HG03565 (cell line): ENCODE measurements around the gene SUPT20HL1.
"Not testable (repeated sequence)": the region's sequence is repeated elsewhere in the genome, so short reads cannot be mapped to it uniquely, and the experiment has no call there.

Source experiments
- ATAC-seq: cut with Tn5 transposase; IDR thresholded peaks from one replicate; pipeline ENCODE4 v1.9.1; 2021; ENCODE audit warnings: mild to moderate bottlenecking, moderate library complexity; ENCODE audit not compliant: unreplicated experiment

SUPT20HL1 gene

DNA sequence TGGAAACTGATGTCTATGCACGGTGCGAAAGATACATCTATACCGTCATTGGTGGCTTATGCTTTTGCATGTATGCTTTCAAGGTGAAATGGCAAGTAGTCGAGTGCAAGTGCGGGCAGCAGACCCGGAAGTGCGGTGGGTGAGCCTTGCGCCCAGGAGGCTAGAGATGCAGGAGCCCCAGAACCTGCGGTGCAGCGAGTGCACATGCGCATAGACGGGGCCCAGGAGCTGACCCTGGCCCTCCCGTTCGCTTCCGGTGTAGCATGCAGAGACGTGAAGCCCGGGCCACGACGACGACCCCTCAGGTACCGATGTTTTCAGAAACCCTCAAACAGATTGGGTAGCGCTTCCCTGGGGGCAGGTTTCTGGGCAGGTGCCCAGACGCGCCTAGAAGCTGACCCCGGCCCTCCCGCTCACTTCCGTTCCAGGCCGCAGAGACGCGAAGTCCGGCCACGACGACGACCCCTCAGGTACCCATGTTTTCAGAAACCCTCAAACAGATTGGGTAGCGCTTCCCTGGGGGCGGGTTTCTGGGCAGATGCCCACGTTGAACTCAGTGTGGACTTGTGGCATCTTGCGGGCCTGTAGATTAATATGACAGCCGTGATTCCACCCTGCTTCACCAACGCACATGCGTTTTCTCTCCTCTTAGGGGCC is 1.8 kb downstream of the SUPT20HL1 start:
- ATAC-seq: not testable (repeated sequence)

DNA sequence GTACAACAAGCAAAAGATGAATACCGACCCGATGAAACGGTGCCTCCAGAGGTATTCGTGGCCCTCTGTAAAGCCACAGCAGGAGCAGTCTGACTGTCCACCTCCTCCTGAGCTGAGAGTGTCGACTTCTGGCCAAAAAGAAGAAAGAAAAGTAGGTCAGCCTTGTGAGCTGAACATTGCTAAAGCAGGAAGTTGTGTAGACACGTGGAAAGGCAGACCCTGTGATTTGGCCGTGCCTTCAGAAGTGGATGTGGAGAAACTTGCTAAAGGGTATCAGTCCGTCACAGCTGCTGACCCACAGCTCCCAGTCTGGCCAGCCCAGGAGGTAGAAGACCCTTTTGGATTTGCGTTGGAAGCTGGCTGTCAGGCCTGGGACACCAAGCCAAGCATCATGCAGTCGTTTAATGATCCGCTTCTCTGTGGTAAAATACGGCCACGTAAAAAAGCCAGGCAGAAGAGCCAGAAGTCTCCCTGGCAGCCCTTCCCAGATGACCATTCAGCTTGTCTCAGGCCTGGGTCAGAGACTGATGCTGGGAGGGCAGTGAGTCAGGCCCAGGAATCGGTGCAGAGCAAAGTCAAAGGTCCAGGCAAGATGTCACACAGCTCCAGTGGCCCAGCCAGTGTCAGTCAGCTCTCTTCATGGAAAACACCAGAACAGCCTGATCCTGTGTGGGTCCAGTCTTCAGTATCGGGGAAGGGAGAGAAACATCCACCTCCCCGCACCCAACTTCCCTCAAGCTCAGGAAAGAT is 3.2 kb downstream of the SUPT20HL1 start:
- not testable (repeated sequence) for ATAC-seq

DNA sequence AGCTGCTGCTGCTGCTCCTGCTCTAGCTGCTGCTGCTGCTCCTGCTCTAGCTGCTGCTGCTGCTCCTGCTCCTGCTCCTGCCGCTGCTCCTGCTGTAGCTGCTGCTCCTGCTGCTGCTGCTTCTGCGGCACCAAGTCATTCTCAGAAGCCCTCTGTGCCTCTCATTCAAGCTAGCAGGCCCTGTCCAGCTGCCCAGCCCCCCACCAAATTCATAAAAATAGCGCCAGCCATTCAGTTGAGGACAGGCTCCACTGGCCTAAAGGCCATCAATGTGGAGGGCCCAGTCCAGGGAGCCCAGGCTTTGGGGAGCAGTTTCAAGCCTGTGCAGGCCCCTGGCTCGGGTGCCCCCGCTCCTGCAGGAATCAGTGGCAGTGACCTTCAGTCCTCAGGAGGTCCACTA is 3.9 kb downstream of the SUPT20HL1 start:
- no peak for ATAC-seq

DNA sequence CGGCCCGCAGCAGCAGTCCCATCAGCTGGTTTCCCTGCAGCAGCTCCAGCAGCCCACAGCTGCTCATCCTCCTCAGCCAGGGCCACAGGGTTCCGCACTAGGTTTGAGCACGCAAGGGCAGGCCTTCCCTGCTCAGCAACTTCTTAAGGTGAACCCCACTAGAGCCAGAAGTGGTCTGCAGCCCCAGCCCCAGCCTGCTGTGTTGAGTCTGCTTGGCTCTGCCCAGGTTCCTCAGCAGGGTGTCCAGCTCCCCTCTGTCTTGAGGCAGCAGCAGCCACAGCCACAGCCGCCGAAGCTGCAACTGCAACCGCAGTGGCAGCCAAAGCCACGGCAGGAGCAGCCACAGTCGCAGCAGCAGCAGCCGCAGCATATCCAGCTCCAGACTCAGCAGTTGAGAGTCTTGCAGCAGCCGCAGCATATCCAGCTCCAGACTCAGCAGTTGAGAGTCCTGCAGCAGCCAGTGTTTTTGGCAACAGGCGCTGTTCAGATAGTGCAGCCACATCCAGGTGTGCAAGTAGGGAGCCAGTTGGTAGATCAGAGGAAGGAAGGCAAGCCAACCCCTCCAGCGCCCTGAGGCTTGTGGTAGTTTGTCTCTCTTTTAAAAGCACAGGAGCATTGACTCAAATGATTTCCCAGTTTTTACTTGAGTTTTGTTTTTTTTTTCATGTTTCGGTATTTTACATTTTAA is 4.6 kb downstream of the SUPT20HL1 start:
- ATAC-seq: no peak

DNA sequence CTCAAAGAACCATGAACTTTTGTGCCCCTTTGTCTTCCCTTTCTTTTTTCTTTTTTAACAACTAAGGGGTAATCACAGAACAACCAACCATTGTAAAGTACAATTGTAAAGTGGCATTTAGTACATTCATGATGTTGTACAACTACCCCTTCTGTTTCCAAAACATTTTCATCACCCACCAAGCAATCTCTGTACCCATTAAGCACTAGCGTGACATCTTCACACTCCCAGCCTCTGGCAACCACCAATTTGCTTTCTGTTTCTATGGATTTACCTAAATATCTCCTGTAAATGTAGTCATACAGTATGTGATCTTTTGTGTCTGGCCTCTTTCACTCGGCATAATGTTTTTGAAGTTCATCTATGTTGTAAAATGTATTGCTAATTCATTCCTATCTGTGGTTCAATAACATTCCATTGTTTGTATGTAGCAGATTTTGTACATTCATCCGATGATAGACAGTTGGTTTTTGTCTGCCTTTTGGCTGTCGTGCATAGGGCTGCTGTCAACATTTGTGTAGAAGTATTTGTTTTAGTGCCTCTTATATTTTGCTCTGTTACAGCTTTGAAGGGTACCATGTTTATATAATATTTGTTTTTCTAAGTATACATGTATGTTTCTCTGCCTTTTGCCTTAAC is 6.4 kb downstream of the SUPT20HL1 start:
- not testable (repeated sequence) for ATAC-seq

DNA sequence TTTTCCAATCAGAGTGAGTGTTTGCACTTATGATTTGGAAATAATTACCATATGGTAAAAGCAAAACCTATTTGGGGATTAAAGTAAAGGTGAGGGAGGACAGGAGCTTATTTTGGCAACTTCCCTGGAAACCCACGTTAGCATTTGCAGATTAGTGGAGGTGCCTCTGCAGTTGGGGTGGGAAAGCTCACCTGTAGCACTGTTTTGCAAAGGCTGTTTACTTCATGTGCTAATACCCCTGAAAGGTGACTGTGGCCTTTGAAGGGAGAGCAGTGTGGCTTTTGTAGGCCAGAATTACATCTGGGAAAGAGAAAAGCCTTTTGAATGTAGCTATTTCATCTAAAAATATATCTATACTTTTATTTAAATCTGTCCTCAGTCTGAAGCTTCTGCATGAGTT is 9.4 kb downstream of the SUPT20HL1 start:
- ATAC-seq: no peak

DNA sequence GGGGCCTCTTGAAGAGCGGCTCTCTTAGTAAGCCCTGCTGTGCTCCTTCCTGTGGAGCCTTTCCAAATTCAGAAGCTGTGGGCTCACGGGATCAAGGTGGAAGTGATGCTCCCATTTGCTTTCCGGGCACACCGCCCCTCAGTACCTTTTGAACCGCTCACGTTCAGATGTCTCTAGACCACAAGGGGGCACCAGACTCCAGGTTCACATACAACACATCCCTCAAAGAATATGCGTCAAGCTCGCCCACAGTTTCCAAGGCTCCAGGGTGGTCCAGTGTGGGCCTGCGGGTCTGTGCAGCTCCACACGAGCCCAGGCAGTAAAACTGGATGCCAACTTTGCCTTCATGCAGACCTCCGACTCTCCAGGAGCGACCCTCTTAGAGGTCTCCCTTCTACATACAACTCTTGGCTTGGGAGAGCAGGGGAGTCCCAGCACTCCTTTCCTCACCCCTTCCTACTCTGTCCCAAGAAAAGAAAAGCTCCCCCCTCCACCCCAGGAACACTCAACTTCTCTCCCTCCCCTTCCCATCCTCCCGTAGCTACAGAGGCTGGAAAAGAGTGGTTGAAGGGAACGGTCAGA is 11.0 kb downstream of the SUPT20HL1 start:
- no peak for ATAC-seq

DNA sequence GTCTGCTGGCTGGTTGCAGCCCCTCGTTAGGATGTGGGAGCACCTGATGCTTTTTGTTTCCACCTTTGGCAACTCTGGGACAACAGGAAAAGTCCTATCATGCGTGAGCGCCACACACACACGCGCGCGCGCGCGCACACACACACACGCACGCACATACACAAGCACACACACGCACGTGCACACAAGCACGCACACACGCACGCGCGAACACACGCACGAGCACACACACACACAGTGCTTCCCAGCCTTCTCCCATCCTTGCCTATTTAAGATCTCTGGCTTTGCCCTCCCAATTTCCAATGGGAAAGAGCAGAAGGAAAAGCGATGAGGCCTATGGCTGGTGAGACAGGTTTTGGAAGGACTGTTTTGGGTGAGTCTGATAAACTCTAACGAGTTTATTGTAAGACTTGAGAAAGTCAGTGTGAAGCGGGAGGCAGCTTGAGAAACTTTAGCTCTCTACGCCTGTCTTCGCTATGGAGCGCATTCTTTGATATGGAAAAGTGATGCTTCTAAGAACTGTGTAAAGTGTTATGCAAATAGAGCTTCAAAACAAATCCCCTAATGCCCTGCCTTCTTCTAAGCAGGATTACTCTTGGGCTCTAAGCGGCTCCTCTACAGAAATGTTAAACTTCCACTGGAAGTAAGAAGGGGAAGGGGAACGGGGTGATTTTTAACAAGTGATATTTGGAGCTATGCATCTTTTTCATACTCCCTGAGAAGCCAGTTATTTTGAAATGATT is 11.8 kb downstream of the SUPT20HL1 start:
- ATAC-seq: no peak

DNA sequence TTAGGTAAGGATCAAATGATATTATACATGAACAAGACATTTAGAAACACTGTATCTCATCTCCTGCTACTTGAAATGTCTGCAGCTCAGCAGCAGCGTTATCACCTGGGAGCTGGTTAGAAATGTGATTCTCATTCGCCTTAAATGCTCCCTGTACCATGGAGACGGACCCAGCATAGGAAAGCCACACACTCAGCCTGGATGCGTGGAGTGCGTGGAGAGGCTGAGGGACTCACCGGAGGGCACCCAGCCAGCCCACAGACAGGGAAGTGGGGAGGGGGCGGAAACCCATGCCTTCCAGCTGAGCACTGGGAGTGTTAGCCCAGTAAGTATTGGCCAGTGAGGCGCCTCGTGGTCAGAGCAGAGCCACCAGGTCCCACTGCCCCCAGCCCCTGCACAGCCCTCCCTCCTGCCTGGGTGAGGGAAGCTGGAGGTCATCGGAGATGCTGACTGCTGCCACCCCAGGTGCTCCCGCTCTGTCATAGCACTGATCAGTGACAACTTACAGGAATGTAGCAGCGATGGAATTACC is 15.2 kb downstream of the SUPT20HL1 start:
- ATAC-seq: no peak

DNA sequence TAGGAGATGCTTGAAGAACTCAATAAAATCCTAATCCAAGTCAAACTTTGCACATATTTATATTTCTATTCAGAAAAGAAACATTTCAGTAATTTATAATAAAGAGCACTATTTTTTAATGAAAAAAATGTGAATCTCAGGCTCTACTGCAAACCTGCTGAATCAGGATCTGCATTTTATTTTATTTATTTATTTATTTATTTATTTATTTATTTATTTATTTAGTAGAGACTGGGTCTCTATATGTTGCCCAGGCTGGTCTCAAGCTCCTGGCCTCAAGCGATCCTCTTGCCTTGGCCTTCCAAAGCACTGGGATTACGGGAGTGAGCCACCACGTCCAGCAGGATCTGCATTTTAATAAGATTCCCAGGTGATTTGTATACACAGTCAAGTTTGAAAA is 16.0 kb downstream of the SUPT20HL1 start:
- no peak for ATAC-seq

DNA sequence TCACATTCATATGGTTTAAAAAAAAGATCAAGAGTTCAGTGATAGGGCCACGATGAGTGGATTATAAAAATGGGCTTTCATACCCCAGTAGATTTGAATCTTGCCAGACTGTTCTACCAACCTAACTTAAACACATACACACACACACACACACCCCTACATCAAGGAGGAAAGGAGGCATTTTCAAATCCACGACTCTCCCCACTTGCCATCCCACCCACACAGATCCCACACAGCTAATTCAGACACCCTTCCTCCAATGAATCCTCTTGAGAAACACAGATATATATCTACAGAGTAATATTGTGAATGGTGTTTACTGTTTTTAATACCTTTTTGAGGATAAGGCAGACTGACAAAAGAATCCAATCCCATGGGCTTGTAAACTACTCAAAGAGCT is 16.8 kb downstream of the SUPT20HL1 start:
- no peak for ATAC-seq

DNA sequence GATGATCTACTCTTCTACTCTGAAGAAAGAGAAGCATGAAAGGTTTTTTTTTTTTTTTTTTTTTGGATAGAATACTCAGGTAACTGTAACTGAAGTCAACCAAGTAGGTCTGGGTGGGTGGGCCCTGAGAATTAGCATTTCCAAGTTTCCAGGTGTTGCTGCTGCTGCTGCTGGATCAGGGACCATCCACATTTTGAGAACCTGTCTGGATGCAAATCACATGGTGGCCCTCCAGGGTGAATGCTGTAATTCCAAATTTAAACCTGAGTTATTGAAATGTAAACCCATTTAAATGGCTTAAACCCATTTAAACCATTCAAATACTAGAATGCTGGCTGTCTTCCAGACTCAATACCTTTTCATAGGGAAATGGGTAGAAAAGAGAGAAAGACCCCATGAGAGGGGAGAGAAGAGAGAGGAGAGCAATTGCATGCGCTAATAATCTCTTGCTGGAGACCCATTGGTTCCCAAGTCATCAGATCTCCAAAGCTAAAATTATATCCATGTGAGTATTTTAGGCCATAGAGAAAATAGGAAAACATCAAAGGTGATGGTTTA is 17.6 kb downstream of the SUPT20HL1 start:
- no peak for ATAC-seq

DNA sequence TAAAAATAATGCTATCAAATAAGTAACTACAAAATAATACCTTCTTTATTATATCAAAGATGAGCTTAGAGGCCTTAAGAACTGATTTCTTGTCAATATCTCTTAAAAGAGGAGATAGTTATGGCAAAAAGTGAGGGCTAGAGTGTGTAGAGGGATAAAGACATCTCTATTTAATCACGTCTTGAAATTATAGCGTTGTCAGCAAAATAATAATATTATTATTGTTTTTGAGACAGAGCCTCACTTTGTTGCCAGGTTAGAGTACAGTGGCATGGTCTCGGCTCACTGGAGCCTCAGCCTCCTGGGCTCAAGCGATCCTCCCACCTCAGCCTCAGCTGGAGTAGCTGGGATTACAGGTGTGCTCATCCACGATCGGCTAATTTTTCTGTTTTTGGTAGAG is 18.3 kb downstream of the SUPT20HL1 start:
- ATAC-seq: no peak

DNA sequence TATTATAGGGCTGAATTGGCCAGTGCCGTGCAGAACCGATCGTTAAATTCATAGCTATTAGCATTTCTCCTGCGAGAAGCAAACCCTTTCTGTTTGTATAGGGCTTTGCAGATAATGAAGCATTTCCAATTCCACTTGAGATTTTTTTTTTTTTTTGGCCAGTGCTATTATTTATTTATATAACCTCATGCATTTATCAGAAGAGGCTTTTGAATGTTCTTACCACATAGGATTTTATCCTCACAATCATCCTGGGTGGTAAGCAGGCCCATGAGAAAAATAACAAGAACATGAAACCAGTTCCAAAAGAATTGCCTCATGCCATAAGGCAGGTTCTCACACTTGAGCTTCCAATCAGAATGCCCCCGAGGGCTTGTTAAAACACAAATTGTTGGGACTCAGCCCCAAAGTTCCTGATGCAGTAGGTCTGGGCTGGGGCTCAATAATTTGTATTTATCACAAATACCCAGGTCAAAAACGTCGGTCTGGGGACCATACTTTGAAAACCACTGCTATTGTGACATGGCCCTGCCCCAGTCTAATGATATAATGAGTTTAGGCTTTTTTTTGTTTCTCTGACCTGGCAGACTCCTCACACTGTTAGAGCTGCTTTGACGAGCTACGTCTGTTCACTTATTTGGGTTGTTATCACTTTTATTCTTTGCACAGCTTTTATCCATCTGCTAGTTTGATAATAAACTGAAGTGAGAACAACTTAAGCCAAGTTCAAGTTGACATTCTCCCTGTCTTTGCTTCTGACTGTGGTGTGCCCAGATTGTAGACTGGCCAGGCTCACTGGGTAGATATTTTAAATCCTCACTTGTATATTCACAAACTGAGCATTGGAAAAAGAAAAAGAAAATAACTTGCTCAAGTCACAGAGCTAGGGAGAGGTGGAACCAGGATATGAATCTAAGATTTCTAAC is 20.1 kb downstream of the SUPT20HL1 start:
- ATAC-seq: no peak

DNA sequence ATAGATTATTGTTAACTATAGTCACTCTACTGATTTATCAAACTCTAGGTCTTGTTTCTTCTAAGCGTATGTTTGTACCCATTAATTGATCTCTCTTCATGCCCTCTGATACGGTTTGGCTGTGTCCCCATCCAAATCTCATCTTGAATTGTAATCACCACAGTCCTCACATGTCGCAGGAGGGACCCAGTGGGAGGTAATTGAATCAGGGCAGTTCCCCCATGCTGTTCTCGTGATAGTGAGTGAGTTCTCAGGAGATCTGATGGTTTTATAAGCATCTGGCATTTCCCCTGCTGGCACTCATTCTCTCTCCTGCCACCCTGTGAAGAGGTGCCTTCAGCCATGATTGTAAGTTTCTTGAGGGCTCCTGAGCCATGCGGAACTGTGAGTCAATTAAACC is 21.9 kb downstream of the SUPT20HL1 start:
- not testable (repeated sequence) for ATAC-seq

DNA sequence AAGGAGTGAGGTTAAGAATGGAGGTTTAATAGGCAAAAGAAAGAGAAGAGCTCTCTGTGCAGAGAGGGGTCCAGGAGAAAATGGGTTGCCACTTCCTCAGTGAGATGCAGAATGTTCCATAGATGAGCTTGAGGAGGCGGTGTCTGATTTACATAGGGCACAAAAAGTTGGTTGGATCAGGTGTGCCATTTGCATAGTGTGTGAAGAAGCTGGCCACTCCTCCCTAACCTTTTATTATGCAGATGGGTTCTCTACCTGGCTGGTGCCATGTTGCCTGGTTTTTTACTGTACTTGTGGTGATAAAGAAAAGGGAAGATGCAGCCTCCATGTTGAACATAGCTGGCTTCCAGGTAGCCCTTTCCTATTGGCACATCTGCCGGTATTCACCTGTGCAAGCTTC is 27.3 kb downstream of the SUPT20HL1 start:
- no peak for ATAC-seq

DNA sequence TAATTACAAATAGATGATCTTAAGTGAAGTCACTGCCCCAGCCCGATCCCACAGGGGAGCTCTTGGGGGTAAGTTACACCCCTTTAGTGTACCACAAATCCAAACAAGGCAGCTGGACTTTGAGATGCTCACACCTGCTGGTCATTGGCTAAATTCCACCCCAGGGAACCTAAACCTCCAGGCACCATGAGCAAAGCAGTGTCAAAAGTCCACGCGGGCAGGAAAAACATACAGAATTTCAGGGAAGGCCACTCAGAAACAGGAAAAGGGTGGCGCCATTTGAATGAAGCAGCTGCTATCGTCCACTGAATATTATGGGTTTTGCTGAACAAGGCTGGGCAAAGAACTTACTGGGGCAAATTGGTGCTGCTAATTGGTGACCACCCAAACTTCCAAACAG is 30.9 kb downstream of the SUPT20HL1 start:
- no peak for ATAC-seq

DNA sequence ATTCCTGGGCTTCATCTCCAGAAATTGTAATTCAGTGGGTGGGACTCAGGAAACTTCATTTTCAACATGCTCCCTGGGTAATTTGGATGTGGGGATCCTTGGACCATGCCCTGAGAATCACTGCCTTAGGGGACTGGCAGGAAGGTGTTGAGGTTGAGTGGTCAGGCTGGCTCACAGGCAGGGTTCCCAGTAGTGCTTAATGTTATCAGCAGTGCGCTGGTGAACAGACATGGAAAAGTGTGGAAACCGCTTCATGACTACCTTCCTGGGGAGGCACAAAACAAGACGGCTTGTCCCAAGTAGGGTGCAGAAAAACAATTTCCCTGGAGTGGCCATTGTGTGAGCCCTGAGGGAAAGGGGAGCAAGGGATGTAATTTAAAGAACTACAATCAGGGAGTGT is 31.4 kb downstream of the SUPT20HL1 start:
- ATAC-seq: no peak

DNA sequence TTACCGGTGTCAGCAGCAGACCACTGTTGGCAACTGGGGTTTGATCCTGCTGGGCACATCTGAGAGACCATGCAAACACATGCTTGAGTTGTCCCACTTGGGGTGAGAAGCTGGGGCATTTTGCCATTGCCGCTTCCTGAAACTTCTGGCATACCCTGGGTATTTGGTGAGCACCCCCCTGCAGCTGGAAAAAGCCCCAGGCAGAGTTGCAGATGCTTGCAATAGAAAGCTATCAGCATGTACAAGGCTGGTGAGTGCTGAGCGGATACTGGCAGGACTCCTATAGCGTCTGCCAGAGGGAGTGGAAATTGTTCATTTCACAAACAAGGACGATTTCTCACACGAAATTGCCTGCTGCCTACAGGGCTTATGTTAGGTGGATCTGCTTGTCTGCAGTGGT is 32.3 kb downstream of the SUPT20HL1 start:
- ATAC-seq: no peak
